ENCODE measurements around the gene ATP6V1G1.

The ATP6V1G1 gene

GRCh38 chr9:114587345-114588202 is at the start of gene ATP6V1G1:
ATP6V1G1 (plus strand) TSS chr9:114587769; CDS start chr9:114587839, 70 bp downstream.
- TF ChIP-seq CTCF (IDR thresholded peaks at IDR 0.05; ENCODE audit: borderline replicate concordance, control extremely low read depth, extremely low read depth, insufficient read depth, missing control alignments), result no peak
- in situ Hi-C loops (cut with MboI; ENCODE audit: low sequenced_read_pairs, unreplicated experiment), result no loop called here
- DNase-seq (ENCODE audit: low spot score), result peak; percentile 98

GRCh38 chr9:114538241-114538640 is 49.3 kb upstream of the ATP6V1G1 start:
- peak; percentile 26 for DNase-seq (ENCODE audit: low spot score)
- in situ Hi-C loops (cut with MboI; ENCODE audit: low sequenced_read_pairs, unreplicated experiment), result no loop called here

GRCh38 chr9:114539701-114540380 is 47.7 kb upstream of the ATP6V1G1 start:
- no peak for DNase-seq (ENCODE audit: low spot score)
- no peak for TF ChIP-seq CTCF (IDR thresholded peaks at IDR 0.05; ENCODE audit: borderline replicate concordance, control extremely low read depth, extremely low read depth, insufficient read depth, missing control alignments)
- in situ Hi-C loops (cut with MboI; ENCODE audit: low sequenced_read_pairs, unreplicated experiment), result no loop called here

More at GRCh38 chr9:114538241-114538640, 49.3 kb upstream of the ATP6V1G1 start:
- TF ChIP-seq CTCF (IDR thresholded peaks at IDR 0.05; ENCODE audit: borderline replicate concordance, control extremely low read depth, extremely low read depth, insufficient read depth, missing control alignments), result peak; percentile 19

GRCh38 chr9:114545055-114545454 is 42.5 kb upstream of the ATP6V1G1 start:
- in situ Hi-C loops (cut with MboI; ENCODE audit: low sequenced_read_pairs, unreplicated experiment), result no loop called here
- DNase-seq (ENCODE audit: low spot score), result no peak
- no peak for TF ChIP-seq CTCF (IDR thresholded peaks at IDR 0.05; ENCODE audit: borderline replicate concordance, control extremely low read depth, extremely low read depth, insufficient read depth, missing control alignments)

- no peak for DNase-seq (ENCODE audit: low spot score)
- TF ChIP-seq CTCF (IDR thresholded peaks at IDR 0.05; ENCODE audit: borderline replicate concordance, control extremely low read depth, extremely low read depth, insufficient read depth, missing control alignments), result no peak
- in situ Hi-C loops (cut with MboI; ENCODE audit: low sequenced_read_pairs, unreplicated experiment), result no loop called here
These were observed 40.7 kb upstream of the ATP6V1G1 start for GRCh38 chr9:114546851-114547250.

- no peak for DNase-seq (ENCODE audit: low spot score)
- TF ChIP-seq CTCF (IDR thresholded peaks at IDR 0.05; ENCODE audit: borderline replicate concordance, control extremely low read depth, extremely low read depth, insufficient read depth, missing control alignments), result no peak
- in situ Hi-C loops (cut with MboI; ENCODE audit: low sequenced_read_pairs, unreplicated experiment), result no loop called here
These were observed 37.8 kb upstream of the ATP6V1G1 start for GRCh38 chr9:114549697-114550330.

Data from GM13976 (cell line).